GM12878 (cell line): Measurements from ENCODE around the gene SLC24A3. TPM values are rescaled to one million over a fixed set of nuclear protein-coding genes. Genes with fewer than 3 reads are reported as not detected.

Experiments used
- ATAC-seq: fragments of 200-7000 bp; cut with Tn5 transposase; 3 replicates; pipeline ENCODE4 v1.9.1; 2020; ENCODE audit warnings: mild to moderate bottlenecking, moderate library complexity
- BruUV-seq: library from RNA; stranded (reverse); fragments of 400-500 nt; replicated peaks from 2 replicates; lab custom pipeline; 2021; lab: Mats Ljungman, UMichigan
- CTCF ChIA-PET: fragments of 300-600 bp; sonication (Branson Sonifier 250); formaldehyde crosslinking; extraction: SDS; loops from one replicate; lab custom pipeline; 2021; ENCODE audit warnings: inconsistent platforms; lab: Yijun Ruan, JAX
- POLR2A ChIA-PET: fragments of 350-600 bp; formaldehyde crosslinking; extraction: SDS; loops from one replicate; lab custom pipeline; 2021; ENCODE audit warnings: inconsistent platforms; lab: Charles Lee
- RAD21 ChIA-PET: fragments of 300-600 bp; sonication (Branson Sonifier 250); formaldehyde crosslinking; loops from one replicate; lab custom pipeline; 2023; ENCODE audit warnings: antibody characterized with exemption; ENCODE audit not compliant: unreplicated experiment; lab: Charles Lee
- SMC1A ChIA-PET: fragments of 300-600 bp; sonication (Branson Sonifier 250); formaldehyde crosslinking; loops from one replicate; lab custom pipeline; 2023; ENCODE audit not compliant: unreplicated experiment, uncharacterized antibody; lab: Charles Lee
- DNase-seq: peaks from one replicate; pipeline ENCODE4 v3.0.0-alpha.2; 2011; ENCODE audit warnings: low read depth, low spot score
- FAIRE-seq: peaks from 3 replicates; lab custom pipeline; 2011; peaks lifted over from hg19 to GRCh38; lab: Jason Lieb, UNC
- H2AFZ ChIP-seq: 2 replicates; pipeline ENCODE4 v1.6.0; 2011; ENCODE audit warnings: low read depth, low read length, control low read depth; ENCODE audit not compliant: control insufficient read depth
- H3K27ac ChIP-seq: 2 replicates; pipeline ENCODE4 v1.5.1; 2011; ENCODE audit warnings: control low read depth; ENCODE audit not compliant: control insufficient read depth, insufficient read depth
- H3K27me3 ChIP-seq, 2 experiments: replicated peaks in 1 of 2; 2 replicates each; pipeline versions ENCODE4 v1.6.0 to v1.6.1; 2011; ENCODE audit warnings: low read length in 1 of 2; ENCODE audit not compliant: control insufficient read depth in 2 of 2, insufficient read depth in 2 of 2
- H3K36me3 ChIP-seq, 2 experiments: 2 replicates each; pipeline ENCODE4 v1.5.1; 2011; ENCODE audit warnings: low read length in 1 of 2; ENCODE audit not compliant: control insufficient read depth in 2 of 2, insufficient read depth in 2 of 2
- H3K4me1 ChIP-seq: 2 replicates; pipeline ENCODE4 v1.6.1; 2011; ENCODE audit warnings: mild to moderate bottlenecking, low read length, moderate library complexity, mixed read lengths; ENCODE audit not compliant: control insufficient read depth, insufficient read depth
- H3K4me2 ChIP-seq: 2 replicates; pipeline ENCODE4 v1.6.0; 2011; ENCODE audit warnings: control low read depth; ENCODE audit not compliant: control insufficient read depth, insufficient read depth
- H3K4me3 ChIP-seq: fragments of 200-600 bp; sonication (generic); 2 replicates; pipeline ENCODE4 v1.5.1; 2016
- H3K79me2 ChIP-seq: 2 replicates; pipeline ENCODE4 v1.6.0; 2011; ENCODE audit warnings: low read length; ENCODE audit not compliant: control insufficient read depth, insufficient read depth
- H3K9ac ChIP-seq: 2 replicates; pipeline ENCODE4 v1.8.0; 2011; ENCODE audit warnings: low read length, control low read depth, mixed read lengths; ENCODE audit not compliant: control insufficient read depth, insufficient read depth
- H3K9me3 ChIP-seq: replicated peaks from 3 replicates; pipeline ENCODE4 v1.5.1; 2011; ENCODE audit warnings: mild to moderate bottlenecking, low read length; ENCODE audit not compliant: control insufficient read depth, insufficient read depth
- H4K20me1 ChIP-seq: 2 replicates; pipeline ENCODE4 v1.6.0; 2011; ENCODE audit not compliant: control insufficient read depth, insufficient read depth
- CREM ChIP-seq: IDR thresholded peaks from 2 replicates; pipeline ENCODE4 v1.6.1; 2014; ENCODE audit warnings: antibody characterized with exemption, low read depth
- KAT2A ChIP-seq: conservative IDR thresholded peaks from 2 replicates; pipeline ENCODE4 v1.6.1; 2011; ENCODE audit warnings: low read depth, low read length; ENCODE audit not compliant: control insufficient read depth
- KLF5 ChIP-seq: fragments of 450-650 bp; IDR thresholded peaks from 2 replicates; pipeline ENCODE4 v1.6.1; 2014; ENCODE audit warnings: mild to moderate bottlenecking; ENCODE audit not compliant: partially characterized antibody
- MTA2 ChIP-seq: fragments of 450-650 bp; IDR thresholded peaks from 2 replicates; pipeline ENCODE4 v1.6.1; 2016; ENCODE audit warnings: low read depth, mild to moderate bottlenecking, moderate library complexity
- NFYA ChIP-seq: IDR thresholded peaks from 2 replicates; pipeline ENCODE4 v1.6.1; 2011; ENCODE audit warnings: low read depth, mild to moderate bottlenecking, low read length, improper control_type of control experiment, borderline replicate concordance
- RAD51 ChIP-seq: fragments of 450-650 bp; IDR thresholded peaks from 2 replicates; pipeline ENCODE4 v1.6.1; 2016; ENCODE audit warnings: moderate library complexity, mild to moderate bottlenecking, inconsistent platforms
- SIN3A ChIP-seq: IDR thresholded peaks from 2 replicates; pipeline ENCODE4 v1.6.1; 2012; ENCODE audit warnings: low read depth, low read length, improper control_type of control experiment
- WGBS: methylation state at CpG from one replicate; pipeline ENCODE4 v1.1.6; 2016; ENCODE audit warnings: low lambda C conversion rate; ENCODE audit not compliant: insufficient replicate concordance, insufficient coverage; ENCODE audit errors: missing lambda C conversion rate; 5-methylcytosine and 5-hydroxymethylcytosine counted together
- in situ Hi-C: fragments of 300-500 bp; cut with MboI; formaldehyde crosslinking; loops from 9 replicates; pipeline ENCODE4 v1.14.3; 2018; ENCODE audit warnings: mixed read lengths
- intact Hi-C: fragments of 100-400 bp; cut with micrococcal nuclease; formaldehyde crosslinking; loops from one replicate; pipeline ENCODE4 v1.14.2; 2022; ENCODE audit not compliant: unreplicated experiment
- polyA plus RNA-seq, 11 experiments: library from polyadenylated mRNA; depleted of rRNA in 4 of 11; unstranded in 6 of 11; stranded (reverse) in 5 of 11; fragments of >200 nt; fragmentation: Nextera tagmentation in 4 of 11; fragmentation: Illumina TruSeq in 1 of 11; extraction: Ambion mirVana in 4 of 11; extraction: Trizol in 1 of 11; gene quantifications; 1 replicate in 1 of 11; 2 replicates in 10 of 11; pipeline versions ENCODE4 v1.2.1 to v1.2.3, GENCODE V29; 2011 to 2016; ENCODE audit warnings: inconsistent platforms in 2 of 11, missing spikeins in 2 of 11, low read depth in 1 of 11
- total RNA-seq, 4 experiments: library from RNA; depleted of rRNA in 3 of 4; stranded (reverse); fragments of >200 nt in 3 of 4; fragmentation: Illumina TruSeq in 1 of 4; extraction: Trizol in 1 of 4; gene quantifications; 2 replicates each; pipeline versions ENCODE4 v1.2.1 to v1.2.3, GENCODE V29; 2013 to 2021
- TF ChIP-seq, protein P1 (sequence below): fragments of 450-650 bp; IDR thresholded peaks from 2 replicates; pipeline ENCODE4 v1.6.1; 2018; ENCODE audit warnings: mild to moderate bottlenecking, low read depth, moderate library complexity; ENCODE audit not compliant: partially characterized antibody

SLC24A3 gene
- total and polyA plus RNA-seq, 10 of the 15 experiments (the other 5 are each of a cell fraction or from before 2014, with no cell fraction given) = 0.04 TPM; not detected in 9

DNA sequence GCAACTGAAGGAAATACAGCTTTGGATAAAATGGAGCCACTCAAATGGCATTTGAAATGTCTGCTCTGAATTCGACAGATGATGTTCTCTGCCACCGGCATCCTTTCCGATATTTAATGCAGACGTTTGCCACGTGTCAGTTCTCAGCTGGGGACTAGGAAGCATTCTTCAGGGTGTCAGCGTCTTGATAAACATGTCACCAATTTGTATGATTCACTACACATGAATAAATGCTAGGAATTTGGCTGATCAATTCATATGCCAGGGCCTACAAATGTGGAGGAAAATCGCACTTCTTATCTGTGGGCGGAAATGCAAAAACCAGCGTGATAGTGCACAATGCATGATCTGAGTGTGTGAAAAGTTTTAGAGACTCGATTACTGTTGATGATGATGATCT lies 169.5 kb downstream of the SLC24A3 start:
- intact Hi-C loops (no loop called here), in situ Hi-C loops (no loop called here)
- ChIA-PET SMC1A (interaction anchor here (0.5 kb wide), 1 partner anchor 1543 kb away, joined by 3 read pairs; no protein-coding TSS in a partner anchor), CTCF (interaction anchor here (0.8 kb wide), 1 partner anchor 9 kb away, joined by 3 read pairs; no protein-coding TSS in a partner anchor), RAD21 (no interaction called here), POLR2A (no interaction called here)
- DNase-seq (no peak), FAIRE-seq (no peak), ATAC-seq (no peak)
- H3K27ac ChIP-seq = no peak overlapping the region
- no peaks in the 10 kb centered on the region for H3K9me3 ChIP-seq
- H3K9ac ChIP-seq = no peak overlapping the region
- no peaks in the 10 kb centered on the region; a peak in 1 of 4 replicates for H3K27me3 ChIP-seq
- H3K4me2 ChIP-seq = no peak overlapping the region
- no peaks in the 10 kb centered on the region for H4K20me1 ChIP-seq
- no peaks in the 10 kb centered on the region for H3K79me2 ChIP-seq
- no peak for TF ChIP-seq KAT2A
- TF ChIP-seq, protein P1, sequence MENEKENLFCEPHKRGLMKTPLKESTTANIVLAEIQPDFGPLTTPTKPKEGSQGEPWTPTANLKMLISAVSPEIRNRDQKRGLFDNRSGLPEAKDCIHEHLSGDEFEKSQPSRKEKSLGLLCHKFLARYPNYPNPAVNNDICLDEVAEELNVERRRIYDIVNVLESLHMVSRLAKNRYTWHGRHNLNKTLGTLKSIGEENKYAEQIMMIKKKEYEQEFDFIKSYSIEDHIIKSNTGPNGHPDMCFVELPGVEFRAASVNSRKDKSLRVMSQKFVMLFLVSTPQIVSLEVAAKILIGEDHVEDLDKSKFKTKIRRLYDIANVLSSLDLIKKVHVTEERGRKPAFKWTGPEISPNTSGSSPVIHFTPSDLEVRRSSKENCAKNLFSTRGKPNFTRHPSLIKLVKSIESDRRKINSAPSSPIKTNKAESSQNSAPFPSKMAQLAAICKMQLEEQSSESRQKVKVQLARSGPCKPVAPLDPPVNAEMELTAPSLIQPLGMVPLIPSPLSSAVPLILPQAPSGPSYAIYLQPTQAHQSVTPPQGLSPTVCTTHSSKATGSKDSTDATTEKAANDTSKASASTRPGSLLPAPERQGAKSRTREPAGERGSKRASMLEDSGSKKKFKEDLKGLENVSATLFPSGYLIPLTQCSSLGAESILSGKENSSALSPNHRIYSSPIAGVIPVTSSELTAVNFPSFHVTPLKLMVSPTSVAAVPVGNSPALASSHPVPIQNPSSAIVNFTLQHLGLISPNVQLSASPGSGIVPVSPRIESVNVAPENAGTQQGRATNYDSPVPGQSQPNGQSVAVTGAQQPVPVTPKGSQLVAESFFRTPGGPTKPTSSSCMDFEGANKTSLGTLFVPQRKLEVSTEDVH = no peak
- TF ChIP-seq MTA2 = no peak
- no peak for TF ChIP-seq NFYA
- no peak for TF ChIP-seq KLF5
- no peak for TF ChIP-seq RAD51
- no peak for TF ChIP-seq SIN3A
- no peak for TF ChIP-seq CREM
- WGBS = 40% methylated on average over 10 of the region's 10 CpGs
- no TSS peak for BruUV-seq
- H3K4me1 ChIP-seq = no peaks in the 10 kb centered on the region
- H3K4me3 ChIP-seq = no peak overlapping the region
- no peaks in the 10 kb centered on the region for H3K36me3 ChIP-seq
- H2AFZ ChIP-seq = no peak overlapping the region
